Stimulated activated CD8-positive, alpha-beta memory T cell treated with anti-CD3 and anti-CD28 coated beads, Interleukin-2, amount 100 ng/mL, for 1 hour (primary cell): ENCODE results near the gene SLC6A17.

Source experiments
- DNase-seq, 2 donors: peaks; one replicate each; pipeline ENCODE4 v3.0.0-alpha.2; 2020; ENCODE audit warnings: low read depth in 2 of 2

SLC6A17 gene

GRCh38 chr1:110135666-110136065 is 14.6 kb upstream of the SLC6A17 start:
- no peak for DNase-seq

- DNase-seq: no peak
Observed at GRCh38 chr1:110136911-110137310, 13.4 kb upstream of the SLC6A17 start.

- no peak for DNase-seq
Observed at GRCh38 chr1:110138956-110139355, 11.3 kb upstream of the SLC6A17 start.

- DNase-seq: no peak
Observed at GRCh38 chr1:110144366-110144765, 5.9 kb upstream of the SLC6A17 start.

- no peak for DNase-seq
Observed at GRCh38 chr1:110148961-110149360, 1.3 kb upstream of the SLC6A17 start.

- no peak for DNase-seq
Observed at GRCh38 chr1:110151175-110151669, 928 bp downstream of the SLC6A17 start.

GRCh38 chr1:110152133-110152785 is 2.0 kb downstream of the SLC6A17 start:
- no peak for DNase-seq

- DNase-seq: no peak
Observed at GRCh38 chr1:110153407-110153950, 3.2 kb downstream of the SLC6A17 start.

GRCh38 chr1:110155878-110156522 is 5.7 kb downstream of the SLC6A17 start:
- DNase-seq: no peak

- no peak for DNase-seq
Observed at GRCh38 chr1:110158261-110158660, 8.0 kb downstream of the SLC6A17 start.

GRCh38 chr1:110159168-110159567 is 8.9 kb downstream of the SLC6A17 start:
- no peak for DNase-seq

- DNase-seq: no peak
Observed at GRCh38 chr1:110160538-110161100, 10.3 kb downstream of the SLC6A17 start.

- no peak for DNase-seq
Observed at GRCh38 chr1:110161165-110161564, 10.9 kb downstream of the SLC6A17 start.

- no peak for DNase-seq
Observed at GRCh38 chr1:110161849-110162248, 11.6 kb downstream of the SLC6A17 start.

- DNase-seq: no peak
Observed at GRCh38 chr1:110163591-110163990, 13.3 kb downstream of the SLC6A17 start.

- DNase-seq: no peak
Observed at GRCh38 chr1:110164725-110165350, 14.5 kb downstream of the SLC6A17 start.

- DNase-seq: no peak
Observed at GRCh38 chr1:110165761-110166231, 15.5 kb downstream of the SLC6A17 start.

GRCh38 chr1:110166861-110167260 is 16.6 kb downstream of the SLC6A17 start:
- DNase-seq: no peak

GRCh38 chr1:110170766-110171733 is 20.8 kb downstream of the SLC6A17 start:
- no peak for DNase-seq

GRCh38 chr1:110172001-110172400 is 21.7 kb downstream of the SLC6A17 start:
- DNase-seq: no peak
